ENCODE measurements around the gene RAX2.

RAX2 gene

GRCh38 chr19:3796358-3796757 is 24.3 kb upstream of the RAX2 start:
- Histone ChIP-seq H3K9me3 (ENCODE audit: control insufficient read depth, insufficient read depth, low read length) (no peaks in the 10 kb centered on the region), H3K36me3 (ENCODE audit: control insufficient read depth, insufficient read depth, low read length) (no peaks in the 10 kb centered on the region), H3K4me1 (ENCODE audit: control insufficient read depth, insufficient read depth, low read length) (no peaks in the 10 kb centered on the region), H3K4me3 (ENCODE audit: low read depth, low read length) (no peak overlapping the region), H3K9ac (ENCODE audit: low read depth, low read length) (no peak overlapping the region), H3K27me3 (ENCODE audit: control insufficient read depth, insufficient read depth, low read length) (no peaks in the 10 kb centered on the region)

- no peaks in the 10 kb centered on the region for H3K9me3 ChIP-seq (ENCODE audit: control insufficient read depth, insufficient read depth, low read length)
- no peak overlapping the region for H3K4me3 ChIP-seq (ENCODE audit: low read depth, low read length)
- no peaks in the 10 kb centered on the region for H3K4me1 ChIP-seq (ENCODE audit: control insufficient read depth, insufficient read depth, low read length)
- H3K36me3 ChIP-seq (ENCODE audit: control insufficient read depth, insufficient read depth, low read length): no peaks in the 10 kb centered on the region
- H3K27me3 ChIP-seq (ENCODE audit: control insufficient read depth, insufficient read depth, low read length): no peaks in the 10 kb centered on the region
- H3K9ac ChIP-seq (ENCODE audit: low read depth, low read length): no peak overlapping the region
Observed at GRCh38 chr19:3793799-3794198, 21.8 kb upstream of the RAX2 start.

GRCh38 chr19:3792114-3792513 is 20.1 kb upstream of the RAX2 start:
- Histone ChIP-seq H3K4me3 (ENCODE audit: low read depth, low read length) (no peak overlapping the region), H3K9ac (ENCODE audit: low read depth, low read length) (no peak overlapping the region), H3K9me3 (ENCODE audit: control insufficient read depth, insufficient read depth, low read length) (no peaks in the 10 kb centered on the region), H3K27me3 (ENCODE audit: control insufficient read depth, insufficient read depth, low read length) (no peaks in the 10 kb centered on the region), H3K36me3 (ENCODE audit: control insufficient read depth, insufficient read depth, low read length) (no peaks in the 10 kb centered on the region), H3K4me1 (ENCODE audit: control insufficient read depth, insufficient read depth, low read length) (no peaks in the 10 kb centered on the region)

GRCh38 chr19:3790941-3791340 is 18.9 kb upstream of the RAX2 start:
- Histone ChIP-seq H3K4me1 (ENCODE audit: control insufficient read depth, insufficient read depth, low read length) (no peaks in the 10 kb centered on the region), H3K36me3 (ENCODE audit: control insufficient read depth, insufficient read depth, low read length) (no peaks in the 10 kb centered on the region), H3K27me3 (ENCODE audit: control insufficient read depth, insufficient read depth, low read length) (peaks cover 3% of the 10 kb centered on the region), H3K9ac (ENCODE audit: low read depth, low read length) (no peak overlapping the region), H3K4me3 (ENCODE audit: low read depth, low read length) (no peak overlapping the region), H3K9me3 (ENCODE audit: control insufficient read depth, insufficient read depth, low read length) (no peaks in the 10 kb centered on the region)

- no peaks in the 10 kb centered on the region for H3K36me3 ChIP-seq (ENCODE audit: control insufficient read depth, insufficient read depth, low read length)
- H3K9me3 ChIP-seq (ENCODE audit: control insufficient read depth, insufficient read depth, low read length): no peaks in the 10 kb centered on the region
- H3K4me3 ChIP-seq (ENCODE audit: low read depth, low read length): no peak overlapping the region
- no peaks in the 10 kb centered on the region for H3K4me1 ChIP-seq (ENCODE audit: control insufficient read depth, insufficient read depth, low read length)
- H3K27me3 ChIP-seq (ENCODE audit: control insufficient read depth, insufficient read depth, low read length): peaks cover 6% of the 10 kb centered on the region
- no peak overlapping the region for H3K9ac ChIP-seq (ENCODE audit: low read depth, low read length)
Observed at GRCh38 chr19:3790209-3790734, 18.2 kb upstream of the RAX2 start.

GRCh38 chr19:3788996-3789778 is 17.2 kb upstream of the RAX2 start:
- no peak overlapping the region for H3K4me3 ChIP-seq (ENCODE audit: low read depth, low read length)
- H3K27me3 ChIP-seq (ENCODE audit: control insufficient read depth, insufficient read depth, low read length): peaks cover 6% of the 10 kb centered on the region
- no peaks in the 10 kb centered on the region for H3K36me3 ChIP-seq (ENCODE audit: control insufficient read depth, insufficient read depth, low read length)
- no peak overlapping the region for H3K9ac ChIP-seq (ENCODE audit: low read depth, low read length)
- no peaks in the 10 kb centered on the region for H3K4me1 ChIP-seq (ENCODE audit: control insufficient read depth, insufficient read depth, low read length)
- H3K9me3 ChIP-seq (ENCODE audit: control insufficient read depth, insufficient read depth, low read length): no peaks in the 10 kb centered on the region

GRCh38 chr19:3785938-3786824 is 14.2 kb upstream of the RAX2 start, which contains the start of gene MATK:
TSS of gene MATK (minus strand) at chr19:3786381. CDS start at chr19:3785135, 1,246 bp downstream.
- Histone ChIP-seq H3K27me3 (ENCODE audit: control insufficient read depth, insufficient read depth, low read length) (peaks cover 6% of the 10 kb centered on the region), H3K36me3 (ENCODE audit: control insufficient read depth, insufficient read depth, low read length) (peaks cover 5% of the 10 kb centered on the region), H3K9ac (ENCODE audit: low read depth, low read length) (peak within 1 kb of the TSS; percentile 54), H3K4me3 (ENCODE audit: low read depth, low read length) (peak within 1 kb of the TSS; percentile 81), H3K9me3 (ENCODE audit: control insufficient read depth, insufficient read depth, low read length) (peaks cover 12% of the 10 kb centered on the region), H3K4me1 (ENCODE audit: control insufficient read depth, insufficient read depth, low read length) (no peaks in the 10 kb centered on the region)

GRCh38 chr19:3785451-3785937 is 13.5 kb upstream of the RAX2 start:
- Histone ChIP-seq H3K36me3 (ENCODE audit: control insufficient read depth, insufficient read depth, low read length) (peaks cover 9% of the 10 kb centered on the region), H3K9ac (ENCODE audit: low read depth, low read length) (peak overlapping the region; percentile 54), H3K4me1 (ENCODE audit: control insufficient read depth, insufficient read depth, low read length) (no peaks in the 10 kb centered on the region), H3K27me3 (ENCODE audit: control insufficient read depth, insufficient read depth, low read length) (peaks cover 6% of the 10 kb centered on the region), H3K9me3 (ENCODE audit: control insufficient read depth, insufficient read depth, low read length) (peaks cover 12% of the 10 kb centered on the region), H3K4me3 (ENCODE audit: low read depth, low read length) (peak overlapping the region; percentile 81)

GRCh38 chr19:3784607-3785450 is 12.8 kb upstream of the RAX2 start:
- H3K4me3 ChIP-seq (ENCODE audit: low read depth, low read length): peak overlapping the region; percentile 81
- H3K36me3 ChIP-seq (ENCODE audit: control insufficient read depth, insufficient read depth, low read length): peaks cover 9% of the 10 kb centered on the region
- no peaks in the 10 kb centered on the region for H3K4me1 ChIP-seq (ENCODE audit: control insufficient read depth, insufficient read depth, low read length)
- peaks cover 12% of the 10 kb centered on the region for H3K9me3 ChIP-seq (ENCODE audit: control insufficient read depth, insufficient read depth, low read length)
- H3K27me3 ChIP-seq (ENCODE audit: control insufficient read depth, insufficient read depth, low read length): peaks cover 6% of the 10 kb centered on the region
- no peak overlapping the region for H3K9ac ChIP-seq (ENCODE audit: low read depth, low read length)

- Histone ChIP-seq H3K9me3 (ENCODE audit: control insufficient read depth, insufficient read depth, low read length) (peaks cover 12% of the 10 kb centered on the region), H3K9ac (ENCODE audit: low read depth, low read length) (no peak overlapping the region), H3K4me3 (ENCODE audit: low read depth, low read length) (peak overlapping the region; percentile 2), H3K27me3 (ENCODE audit: control insufficient read depth, insufficient read depth, low read length) (peaks cover 6% of the 10 kb centered on the region), H3K36me3 (ENCODE audit: control insufficient read depth, insufficient read depth, low read length) (peaks cover 9% of the 10 kb centered on the region), H3K4me1 (ENCODE audit: control insufficient read depth, insufficient read depth, low read length) (no peaks in the 10 kb centered on the region)
Observed at GRCh38 chr19:3783660-3784584, 11.9 kb upstream of the RAX2 start.

Data from iPS-15b (cell line).